CD4-positive, CD25-positive, alpha-beta regulatory T cell (primary cell): ENCODE measurements around the gene DOP1B. TPM values are rescaled to one million over a fixed set of nuclear protein-coding genes. Genes with fewer than 3 reads are reported as not detected.

Experiments
- ATAC-seq, 2 donors: fragments of 150-1000 bp; cut with Tn5 transposase; one replicate each; pipeline ENCODE4 v1.10.0; 2021; ENCODE audit warnings: low read depth in 2 of 2, moderate number of reproducible peaks in 2 of 2, moderate library complexity in 1 of 2
- DNase-seq, 3 donors: peaks; one replicate each; pipeline versions ENCODE4 v3.0.0 to v3.0.0-alpha.2; 2012 to 2022; ENCODE audit warnings: mixed read lengths in 1 of 3
- H3K27ac ChIP-seq: one replicate; pipeline ENCODE4 v1.7.0; 2013; ENCODE audit warnings: mild to moderate bottlenecking, low read length; ENCODE audit not compliant: insufficient read depth, poor library complexity, severe bottlenecking
- H3K27me3 ChIP-seq: one replicate; pipeline ENCODE4 v1.7.0; 2013; ENCODE audit warnings: low read length; ENCODE audit not compliant: control insufficient read depth, insufficient read depth
- H3K36me3 ChIP-seq: one replicate; pipeline ENCODE4 v1.7.0; 2013; ENCODE audit warnings: mild to moderate bottlenecking, low read length, moderate library complexity; ENCODE audit not compliant: control insufficient read depth, insufficient read depth
- H3K4me1 ChIP-seq: 2 replicates; pipeline ENCODE4 v1.7.0; 2013; ENCODE audit warnings: mild to moderate bottlenecking, low read length; ENCODE audit not compliant: insufficient read depth, control insufficient read depth, poor library complexity, severe bottlenecking
- H3K4me3 ChIP-seq: one replicate; pipeline ENCODE4 v1.7.0; 2013; ENCODE audit warnings: low read depth, mild to moderate bottlenecking, low read length, moderate library complexity
- H3K9me3 ChIP-seq, 2 experiments: 1 replicate in 1 of 2; 2 replicates in 1 of 2; pipeline ENCODE4 v1.7.0; 2013; ENCODE audit warnings: low read length in 2 of 2, mild to moderate bottlenecking in 1 of 2, moderate library complexity in 1 of 2; ENCODE audit not compliant: control insufficient read depth in 2 of 2
- H3K27ac Mint-ChIP-seq, 3 donors: one replicate each; pipeline ENCODE4 v1.8.0; 2020 to 2022; ENCODE audit warnings: mild to moderate bottlenecking in 3 of 3, mixed read lengths in 3 of 3, moderate library complexity in 2 of 3
- H3K27me3 Mint-ChIP-seq: one replicate; pipeline ENCODE4 v1.8.0; 2022; ENCODE audit warnings: mild to moderate bottlenecking, mixed read lengths
- H3K36me3 Mint-ChIP-seq: one replicate; pipeline ENCODE4 v1.8.0; 2020; ENCODE audit warnings: mixed read lengths
- H3K4me1 Mint-ChIP-seq, 4 donors: one replicate each; pipeline ENCODE4 v1.8.0; 2020 to 2022; ENCODE audit warnings: mixed read lengths in 4 of 4, mild to moderate bottlenecking in 1 of 4
- H3K4me3 Mint-ChIP-seq, 4 donors: one replicate each; pipeline ENCODE4 v1.8.0; 2020 to 2022; ENCODE audit warnings: mild to moderate bottlenecking in 4 of 4, mixed read lengths in 4 of 4, moderate library complexity in 3 of 4
- H3K9me3 Mint-ChIP-seq, 7 donors: one replicate each; pipeline ENCODE4 v1.8.0; 2020 to 2022; ENCODE audit warnings: mixed read lengths in 7 of 7, mild to moderate bottlenecking in 3 of 7, moderate library complexity in 2 of 7
- polyA plus RNA-seq, 4 donors: library from polyadenylated mRNA; unstranded; fragments of 300-500 nt; fragmentation: Illumina TruSeq; gene quantifications; one replicate each; pipeline ENCODE4 v1.2.3, GENCODE V29; 2021
- total RNA-seq: library from RNA; stranded (reverse); gene quantifications from one replicate; pipeline ENCODE4 v1.2.3, GENCODE V29; 2022

DOP1B gene
- total RNA-seq = 34.6 TPM
- polyA plus RNA-seq = 1 to 10 TPM; 3.5 to 9.1 (median 6.3) TPM

DNA sequence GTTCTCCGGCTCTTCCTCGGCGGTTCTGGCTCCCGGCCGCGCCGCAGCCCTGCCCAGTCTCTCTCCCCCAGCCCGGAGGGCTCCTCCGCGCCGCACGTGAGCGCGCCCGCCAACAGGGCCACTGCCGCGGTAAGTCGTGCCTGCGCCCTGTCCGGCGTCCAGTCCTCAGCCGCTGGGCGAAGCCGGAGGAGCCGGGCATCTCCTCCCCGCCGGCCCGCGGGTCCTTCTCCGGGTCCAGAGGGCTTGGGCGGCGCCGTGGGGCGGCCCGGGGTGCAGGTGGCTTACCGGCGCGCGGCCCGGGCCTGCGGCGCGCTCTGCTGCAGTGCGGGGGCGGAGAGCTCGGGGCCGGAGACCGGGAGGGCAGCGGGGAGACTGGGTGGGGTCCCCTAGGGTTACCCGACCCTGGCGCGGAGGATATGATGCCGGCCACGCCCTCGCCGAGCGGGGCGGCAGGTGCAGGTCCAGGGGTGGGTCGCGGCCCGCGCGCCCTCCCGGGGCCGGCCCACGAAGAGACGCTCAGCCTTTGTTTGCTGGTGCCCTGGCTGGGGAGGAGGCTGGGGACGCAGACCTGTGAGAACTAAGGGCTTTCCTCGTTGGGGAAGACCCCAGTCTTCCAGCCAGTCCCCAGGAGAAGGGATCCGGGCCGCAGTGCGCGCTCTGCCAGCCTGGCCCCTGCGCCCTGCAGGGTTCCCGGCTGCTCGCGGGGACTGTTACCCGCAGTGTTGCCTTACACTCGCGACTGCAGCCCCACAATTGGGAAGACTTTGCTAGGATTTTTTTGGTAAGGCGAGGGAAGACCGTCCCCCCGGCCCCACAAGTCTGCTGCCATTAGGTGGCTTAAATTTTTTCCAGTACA, at the start of gene DOP1B:
DOP1B (plus strand) TSS at position 10 of the 856 bp plus-strand sequence. CDS start 7,910 bp downstream, outside the sequence.
- Histone ChIP-seq H3K27me3 (no peaks in the 10 kb centered on the region), H3K36me3 (peaks cover 2% of the 10 kb centered on the region), H3K4me3 (peak within 1 kb of the TSS; percentile 68), H3K9me3 (no peaks in the 10 kb centered on the region), H3K27ac (peak within 1 kb of the TSS; percentile 74), H3K4me1 (peaks cover 25% of the 10 kb centered on the region)
- Mint-ChIP-seq H3K27ac (peak within 1 kb of the TSS; percentile 52 to 73 (median 69)), H3K9me3 (no peaks in the 10 kb centered on the region), H3K36me3 (peaks cover 12% of the 10 kb centered on the region), H3K4me3 (peak within 1 kb of the TSS; percentile 85 to 99 (median 92)), H3K27me3 (peaks cover 6% of the 10 kb centered on the region), H3K4me1 (peaks cover 14 to 48% (median 32%) of the 10 kb centered on the region in 4 donors)
- DNase-seq = peak in 2 of 3 donors; percentile 32 to 55
- no peak for ATAC-seq

DNA sequence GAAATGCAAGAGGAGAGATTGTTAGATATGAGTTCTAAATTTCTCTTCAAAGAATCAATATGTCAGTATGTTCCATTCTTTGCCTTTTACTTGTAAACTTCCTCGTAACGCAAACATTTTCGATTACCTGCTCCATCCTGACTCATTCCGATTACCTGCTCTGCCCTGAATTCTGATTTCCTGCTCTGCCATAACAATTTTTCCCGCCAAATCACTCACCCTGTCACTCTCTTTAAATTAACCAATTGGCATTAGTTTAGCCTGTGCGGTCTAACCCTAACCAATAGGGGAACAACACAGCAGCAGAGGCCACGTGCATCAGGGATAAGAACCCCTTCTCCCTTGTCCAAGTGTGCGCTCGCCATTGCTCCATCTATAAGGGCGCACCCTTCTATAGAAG, 46.8 kb upstream of the DOP1B start:
- peaks cover 13% of the 10 kb centered on the region for H3K27me3 ChIP-seq
- peaks cover 68% of the 10 kb centered on the region for H3K27me3 Mint-ChIP-seq
- H3K9me3 ChIP-seq = no peaks in the 10 kb centered on the region
- H3K4me1 ChIP-seq = peaks cover 18% of the 10 kb centered on the region
- H3K36me3 Mint-ChIP-seq = no peaks in the 10 kb centered on the region
- no peaks in the 10 kb centered on the region for H3K9me3 Mint-ChIP-seq
- no peak overlapping the region for H3K27ac Mint-ChIP-seq
- H3K4me3 ChIP-seq = no peak overlapping the region
- H3K4me1 Mint-ChIP-seq = peaks cover 11 to 22% (median 14%) of the 10 kb centered on the region in 4 donors
- H3K4me3 Mint-ChIP-seq = no peak overlapping the region
- ATAC-seq = no peak
- no peak for DNase-seq
- no peak overlapping the region for H3K27ac ChIP-seq
- no peaks in the 10 kb centered on the region for H3K36me3 ChIP-seq

DNA sequence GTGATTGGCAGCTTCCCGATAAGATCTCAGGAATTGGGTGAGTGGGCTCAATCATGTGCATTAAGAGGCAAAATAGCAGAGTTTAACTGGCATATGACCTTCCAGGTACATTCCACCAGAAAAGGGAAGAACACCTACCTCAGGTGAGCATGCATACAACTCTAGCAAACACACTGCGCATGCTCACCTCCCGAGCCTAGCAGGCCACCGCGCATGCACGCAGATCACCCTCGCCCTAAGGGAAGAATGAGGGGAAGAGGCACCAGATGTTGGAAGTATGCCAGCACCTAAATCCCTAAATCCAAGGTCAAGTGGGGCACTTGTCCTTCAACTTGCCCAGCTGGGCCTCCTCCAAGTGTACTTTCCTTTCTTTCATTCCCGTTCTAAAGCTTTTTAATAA, 45.4 kb upstream of the DOP1B start:
- H3K27me3 Mint-ChIP-seq = peaks cover 56% of the 10 kb centered on the region
- H3K4me3 Mint-ChIP-seq = peak overlapping the region in 1 of 4 donors; percentile 17
- H3K9me3 Mint-ChIP-seq = no peaks in the 10 kb centered on the region
- H3K27ac Mint-ChIP-seq = no peak overlapping the region
- Histone ChIP-seq H3K9me3 (no peaks in the 10 kb centered on the region), H3K27me3 (peaks cover 4% of the 10 kb centered on the region), H3K4me1 (peaks cover 18% of the 10 kb centered on the region), H3K4me3 (no peak overlapping the region), H3K36me3 (no peaks in the 10 kb centered on the region), H3K27ac (no peak overlapping the region)
- H3K36me3 Mint-ChIP-seq = no peaks in the 10 kb centered on the region
- peaks cover 11 to 21% (median 14%) of the 10 kb centered on the region in 4 donors for H3K4me1 Mint-ChIP-seq
- ATAC-seq = no peak
- no peak for DNase-seq

GRCh38 chr21:36113647-36114428, 42.8 kb upstream of the DOP1B start:
- no peaks in the 10 kb centered on the region for H3K36me3 ChIP-seq
- ATAC-seq (peak; percentile 71 to 80), DNase-seq (peak; percentile 45 to 82 (median 77))
- no peaks in the 10 kb centered on the region for H3K27me3 ChIP-seq
- H3K4me1 ChIP-seq = peaks cover 18% of the 10 kb centered on the region
- Mint-ChIP-seq H3K36me3 (no peaks in the 10 kb centered on the region), H3K9me3 (no peaks in the 10 kb centered on the region), H3K27me3 (peaks cover 32% of the 10 kb centered on the region), H3K4me3 (peak overlapping the region; percentile 56 to 93 (median 78)), H3K4me1 (peaks cover 11 to 21% (median 14%) of the 10 kb centered on the region in 4 donors), H3K27ac (peak overlapping the region in 2 of 3 donors; percentile 60 to 96)
- H3K9me3 ChIP-seq = no peaks in the 10 kb centered on the region
- peak overlapping the region; percentile 73 for H3K4me3 ChIP-seq
- H3K27ac ChIP-seq = peak overlapping the region; percentile 63

GRCh38 chr21:36115138-36115730, 41.4 kb upstream of the DOP1B start:
- Histone ChIP-seq H3K36me3 (no peaks in the 10 kb centered on the region), H3K4me1 (peaks cover 18% of the 10 kb centered on the region), H3K27ac (no peak overlapping the region), H3K9me3 (no peaks in the 10 kb centered on the region), H3K27me3 (no peaks in the 10 kb centered on the region), H3K4me3 (no peak overlapping the region)
- peak overlapping the region in 1 of 3 donors; percentile 60 for H3K27ac Mint-ChIP-seq
- H3K9me3 Mint-ChIP-seq = no peaks in the 10 kb centered on the region
- peaks cover 24% of the 10 kb centered on the region for H3K27me3 Mint-ChIP-seq
- H3K36me3 Mint-ChIP-seq = no peaks in the 10 kb centered on the region
- H3K4me3 Mint-ChIP-seq = peak overlapping the region in 1 of 4 donors; percentile 93
- no peak for DNase-seq
- ATAC-seq = no peak
- H3K4me1 Mint-ChIP-seq = peaks cover 11 to 21% (median 14%) of the 10 kb centered on the region in 4 donors

DNA sequence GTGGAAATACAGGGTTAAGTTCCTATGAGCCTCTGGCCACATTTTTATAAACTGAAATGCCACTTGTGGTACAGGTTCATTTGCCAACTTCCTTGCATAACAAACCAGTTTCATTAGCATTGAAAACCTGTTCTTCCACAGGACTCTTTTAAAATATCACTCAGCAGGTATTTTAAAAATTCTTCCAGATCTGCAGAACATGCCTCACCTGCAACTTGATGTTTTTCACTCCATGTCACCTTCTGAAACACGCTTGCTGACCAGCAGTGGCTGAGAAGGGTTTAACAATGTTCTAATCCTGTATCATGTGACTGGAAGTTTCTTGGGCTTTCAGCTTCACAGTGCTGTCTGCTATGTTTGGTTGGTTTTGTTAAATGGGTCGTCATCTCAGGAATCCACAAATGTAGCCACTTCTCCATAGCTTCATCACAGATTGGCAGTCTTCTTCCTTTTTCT, 39.3 kb upstream of the DOP1B start:
- H3K9me3 ChIP-seq = no peaks in the 10 kb centered on the region
- no peaks in the 10 kb centered on the region for H3K27me3 ChIP-seq
- no peaks in the 10 kb centered on the region for H3K36me3 ChIP-seq
- DNase-seq = no peak
- no peak for ATAC-seq
- H3K4me3 ChIP-seq = no peak overlapping the region
- Mint-ChIP-seq H3K4me3 (peak overlapping the region in 1 of 4 donors; percentile 72), H3K36me3 (no peaks in the 10 kb centered on the region), H3K9me3 (no peaks in the 10 kb centered on the region), H3K27me3 (peaks cover 18% of the 10 kb centered on the region), H3K27ac (no peak overlapping the region), H3K4me1 (peaks cover 9 to 21% (median 14%) of the 10 kb centered on the region in 4 donors)
- H3K27ac ChIP-seq = no peak overlapping the region
- peaks cover 18% of the 10 kb centered on the region for H3K4me1 ChIP-seq

GRCh38 chr21:36120304-36120888, 36.2 kb upstream of the DOP1B start:
- Mint-ChIP-seq H3K27ac (no peak overlapping the region), H3K4me1 (peaks cover 1 to 3% (median 2%) of the 10 kb centered on the region in 4 donors), H3K4me3 (no peak overlapping the region), H3K36me3 (no peaks in the 10 kb centered on the region), H3K9me3 (no peaks in the 10 kb centered on the region), H3K27me3 (peaks cover 7% of the 10 kb centered on the region)
- H3K9me3 ChIP-seq = no peaks in the 10 kb centered on the region
- no peaks in the 10 kb centered on the region for H3K27me3 ChIP-seq
- DNase-seq (no peak), ATAC-seq (no peak)
- H3K36me3 ChIP-seq = no peaks in the 10 kb centered on the region
- no peaks in the 10 kb centered on the region for H3K4me1 ChIP-seq
- no peak overlapping the region for H3K4me3 ChIP-seq
- no peak overlapping the region for H3K27ac ChIP-seq
